Measurements from ENCODE around the gene LRBA. TPM values are rescaled to one million over a fixed set of nuclear protein-coding genes. Genes with fewer than 3 reads are reported as not detected.

LRBA gene
- total RNA-seq, 4 donors from 2014 or later: 8.5 to 18.0 (median 11.9) TPM

GRCh38 chr4:150384249-150384648 is 630.8 kb downstream of the LRBA start:
- no peaks in the 10 kb centered on the region for H3K9me3 ChIP-seq
- no peak overlapping the region for H3K27ac ChIP-seq
- H3K27me3 ChIP-seq: no peaks in the 10 kb centered on the region
- no peaks in the 10 kb centered on the region for H3K36me3 ChIP-seq
- no peaks in the 10 kb centered on the region for H3K4me1 ChIP-seq
- TF ChIP-seq POLR2A (IDR thresholded peaks at IDR 0.05) (no peak), CTCF (IDR thresholded peaks at IDR 0.05 in 4 of 5, conservative IDR thresholded peaks at IDR 0.05 in 1 of 5) (no peak)
- DNase-seq (no peak), ATAC-seq (no peak)
- in situ Hi-C loops (cut with MboI; ENCODE audit: low sequenced_read_pairs in 4 of 4) (no loop called here), intact Hi-C loops (cut with DNase I; ENCODE audit: low total_unique reads) (no loop called here)
- no peak overlapping the region for H3K4me3 ChIP-seq

- intact Hi-C loops (cut with DNase I; ENCODE audit: low total_unique reads): no loop called here
- Histone ChIP-seq H3K27me3 (no peaks in the 10 kb centered on the region), H3K36me3 (no peaks in the 10 kb centered on the region), H3K4me1 (no peaks in the 10 kb centered on the region), H3K4me3 (no peak overlapping the region), H3K27ac (no peak overlapping the region), H3K9me3 (no peaks in the 10 kb centered on the region)
- DNase-seq: no peak
- in situ Hi-C loops (cut with MboI; ENCODE audit: low sequenced_read_pairs in 4 of 4): no loop called here
- TF ChIP-seq CTCF (IDR thresholded peaks at IDR 0.05 in 4 of 5, conservative IDR thresholded peaks at IDR 0.05 in 1 of 5) (no peak), POLR2A (IDR thresholded peaks at IDR 0.05) (no peak)
- no peak for ATAC-seq
Measured at GRCh38 chr4:150382028-150382427, 633.1 kb downstream of the LRBA start.

GRCh38 chr4:150381609-150382008 is 633.5 kb downstream of the LRBA start:
- TF ChIP-seq POLR2A (IDR thresholded peaks at IDR 0.05) (no peak), CTCF (IDR thresholded peaks at IDR 0.05 in 4 of 5, conservative IDR thresholded peaks at IDR 0.05 in 1 of 5) (no peak)
- H3K27ac ChIP-seq: no peak overlapping the region
- H3K27me3 ChIP-seq: no peaks in the 10 kb centered on the region
- no peaks in the 10 kb centered on the region for H3K36me3 ChIP-seq
- intact Hi-C loops (cut with DNase I; ENCODE audit: low total_unique reads): no loop called here
- no peaks in the 10 kb centered on the region for H3K9me3 ChIP-seq
- in situ Hi-C loops (cut with MboI; ENCODE audit: low sequenced_read_pairs in 4 of 4): no loop called here
- DNase-seq: no peak
- no peak overlapping the region for H3K4me3 ChIP-seq
- no peak for ATAC-seq
- H3K4me1 ChIP-seq: no peaks in the 10 kb centered on the region

- intact Hi-C loops (cut with DNase I; ENCODE audit: low total_unique reads) (no loop called here), in situ Hi-C loops (cut with MboI; ENCODE audit: low sequenced_read_pairs in 4 of 4) (no loop called here)
- no peak for TF ChIP-seq CTCF (IDR thresholded peaks at IDR 0.05 in 4 of 5, conservative IDR thresholded peaks at IDR 0.05 in 1 of 5)
- TF ChIP-seq POLR2A (IDR thresholded peaks at IDR 0.05): no peak
- H3K9me3 ChIP-seq: no peaks in the 10 kb centered on the region
- H3K4me1 ChIP-seq: no peaks in the 10 kb centered on the region
- H3K36me3 ChIP-seq: no peaks in the 10 kb centered on the region
- no peak overlapping the region for H3K4me3 ChIP-seq
- no peak overlapping the region for H3K27ac ChIP-seq
- ATAC-seq: no peak
- DNase-seq: no peak
- H3K27me3 ChIP-seq: no peaks in the 10 kb centered on the region
Measured at GRCh38 chr4:150381036-150381435, 634.0 kb downstream of the LRBA start.

- no peak for DNase-seq
- H3K4me3 ChIP-seq: no peak overlapping the region
- H3K36me3 ChIP-seq: no peaks in the 10 kb centered on the region
- no peak for ATAC-seq
- in situ Hi-C loops (cut with MboI; ENCODE audit: low sequenced_read_pairs in 4 of 4): no loop called here
- H3K27ac ChIP-seq: no peak overlapping the region
- TF ChIP-seq CTCF (IDR thresholded peaks at IDR 0.05 in 4 of 5, conservative IDR thresholded peaks at IDR 0.05 in 1 of 5) (no peak), POLR2A (IDR thresholded peaks at IDR 0.05) (no peak)
- H3K9me3 ChIP-seq: no peaks in the 10 kb centered on the region
- no peaks in the 10 kb centered on the region for H3K4me1 ChIP-seq
- H3K27me3 ChIP-seq: no peaks in the 10 kb centered on the region
- intact Hi-C loops (cut with DNase I; ENCODE audit: low total_unique reads): no loop called here
Measured at GRCh38 chr4:150379454-150379853, 635.6 kb downstream of the LRBA start.

All from gastrocnemius medialis (tissue), 4 donors.